Activated B cell treated with CpG ODN at 0.5 μM for 24 hours (primary cell): ENCODE results near the gene OR2M7. TPM values are rescaled to one million over a fixed set of nuclear protein-coding genes. Genes with fewer than 3 reads are reported as not detected.

ENCODE experiments used
- ATAC-seq: fragments of 200-7000 bp; cut with Tn5 transposase; one replicate; pipeline ENCODE4 v1.10.0; 2021; ENCODE audit warnings: low read depth, mild to moderate bottlenecking, moderate library complexity
- CTCF ChIA-PET: fragments of 350-600 bp; sonication (Branson Sonifier 250); formaldehyde crosslinking; loops from one replicate; lab custom pipeline; 2021; ENCODE audit warnings: antibody characterized with exemption; lab: Charles Lee
- POLR2A ChIA-PET: fragments of 350-600 bp; sonication (Branson Sonifier 250); formaldehyde crosslinking; loops from one replicate; lab custom pipeline; 2021; ENCODE audit warnings: antibody characterized with exemption; lab: Charles Lee
- DNase-seq: peaks from one replicate; pipeline ENCODE4 v3.0.0; 2022
- H3K27ac Mint-ChIP-seq: one replicate; pipeline ENCODE4 v1.8.0; 2020; ENCODE audit warnings: mixed read lengths
- H3K27me3 Mint-ChIP-seq: one replicate; pipeline ENCODE4 v1.8.0; 2021; ENCODE audit warnings: mixed read lengths
- H3K36me3 Mint-ChIP-seq: one replicate; pipeline ENCODE4 v1.8.0; 2021; ENCODE audit warnings: low read depth, mixed read lengths
- H3K4me1 Mint-ChIP-seq: one replicate; pipeline ENCODE4 v1.8.0; 2021; ENCODE audit warnings: mixed read lengths
- H3K4me3 Mint-ChIP-seq: one replicate; pipeline ENCODE4 v1.8.0; 2020; ENCODE audit warnings: mild to moderate bottlenecking, mixed read lengths
- H3K9me3 Mint-ChIP-seq: one replicate; pipeline ENCODE4 v1.8.0; 2020; ENCODE audit warnings: mixed read lengths
- intact Hi-C: fragments of 100-400 bp; cut with micrococcal nuclease; formaldehyde crosslinking; loops from one replicate; pipeline ENCODE4 v1.15.1; 2024
- total RNA-seq: library from RNA; stranded (reverse); gene quantifications from 2 replicates; pipeline ENCODE4 v1.2.3, GENCODE V29; 2022
- TF ChIP-seq, protein P1 (sequence below): fragments of 200-600 bp; IDR thresholded peaks from one replicate; pipeline ENCODE4 v1.8.0; 2022; ENCODE audit warnings: antibody characterized with exemption, mild to moderate bottlenecking

OR2M7 gene, protein sequence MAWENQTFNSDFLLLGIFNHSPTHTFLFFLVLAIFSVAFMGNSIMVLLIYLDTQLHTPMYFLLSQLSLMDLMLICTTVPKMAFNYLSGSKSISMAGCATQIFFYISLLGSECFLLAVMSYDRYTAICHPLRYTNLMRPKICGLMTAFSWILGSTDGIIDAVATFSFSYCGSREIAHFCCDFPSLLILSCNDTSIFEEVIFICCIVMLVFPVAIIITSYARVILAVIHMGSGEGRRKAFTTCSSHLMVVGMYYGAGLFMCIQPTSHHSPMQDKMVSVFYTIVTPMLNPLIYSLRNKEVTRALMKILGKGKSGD
- total RNA-seq = not detected in 2 replicates

- TF ChIP-seq, protein P1, sequence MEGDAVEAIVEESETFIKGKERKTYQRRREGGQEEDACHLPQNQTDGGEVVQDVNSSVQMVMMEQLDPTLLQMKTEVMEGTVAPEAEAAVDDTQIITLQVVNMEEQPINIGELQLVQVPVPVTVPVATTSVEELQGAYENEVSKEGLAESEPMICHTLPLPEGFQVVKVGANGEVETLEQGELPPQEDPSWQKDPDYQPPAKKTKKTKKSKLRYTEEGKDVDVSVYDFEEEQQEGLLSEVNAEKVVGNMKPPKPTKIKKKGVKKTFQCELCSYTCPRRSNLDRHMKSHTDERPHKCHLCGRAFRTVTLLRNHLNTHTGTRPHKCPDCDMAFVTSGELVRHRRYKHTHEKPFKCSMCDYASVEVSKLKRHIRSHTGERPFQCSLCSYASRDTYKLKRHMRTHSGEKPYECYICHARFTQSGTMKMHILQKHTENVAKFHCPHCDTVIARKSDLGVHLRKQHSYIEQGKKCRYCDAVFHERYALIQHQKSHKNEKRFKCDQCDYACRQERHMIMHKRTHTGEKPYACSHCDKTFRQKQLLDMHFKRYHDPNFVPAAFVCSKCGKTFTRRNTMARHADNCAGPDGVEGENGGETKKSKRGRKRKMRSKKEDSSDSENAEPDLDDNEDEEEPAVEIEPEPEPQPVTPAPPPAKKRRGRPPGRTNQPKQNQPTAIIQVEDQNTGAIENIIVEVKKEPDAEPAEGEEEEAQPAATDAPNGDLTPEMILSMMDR = no peak
- Mint-ChIP-seq H3K27me3 (peaks cover 4% of the 10 kb centered on the region), H3K4me1 (no peaks in the 10 kb centered on the region), H3K27ac (no peak within 1 kb of the TSS), H3K4me3 (no peak within 1 kb of the TSS), H3K9me3 (peaks cover 2% of the 10 kb centered on the region), H3K36me3 (no peaks in the 10 kb centered on the region)
- CTCF ChIA-PET = no interaction called here
- POLR2A ChIA-PET = no interaction called here
- ATAC-seq (no peak), DNase-seq (no peak)
- intact Hi-C loops = no loop called here
These were observed at the start of gene OR2M7 for GRCh38 chr1:248324468-248324867. OR2M7 (minus strand) TSS chr1:248324568; CDS start chr1:248324568, 0 bp downstream.

DNA sequence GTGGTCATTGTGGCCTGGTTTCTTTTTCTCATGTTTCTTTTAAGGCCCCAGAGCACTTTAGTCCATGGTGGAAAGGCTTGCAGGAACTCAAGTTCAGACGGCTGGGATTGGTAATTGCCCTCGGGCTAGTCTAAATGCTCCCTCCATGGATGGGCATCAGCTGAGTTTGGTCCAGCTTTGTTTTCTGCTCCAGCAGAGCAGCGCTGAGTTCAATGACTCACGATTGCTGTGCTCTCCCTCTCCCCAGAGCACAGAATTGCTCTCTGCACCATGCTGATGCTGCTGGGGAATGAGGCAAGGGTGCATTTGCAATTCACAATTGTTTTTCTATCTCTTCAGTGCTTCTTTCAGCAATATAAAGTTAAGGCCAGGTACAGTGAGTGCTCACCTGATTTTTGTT lies 49.4 kb upstream of the OR2M7 start:
- peaks cover 7% of the 10 kb centered on the region for H3K27me3 Mint-ChIP-seq
- H3K9me3 Mint-ChIP-seq = peaks cover 2% of the 10 kb centered on the region
- no peak overlapping the region for H3K4me3 Mint-ChIP-seq
- no peaks in the 10 kb centered on the region for H3K36me3 Mint-ChIP-seq
- DNase-seq (no peak), ATAC-seq (no peak)
- H3K4me1 Mint-ChIP-seq = no peaks in the 10 kb centered on the region
- no peak overlapping the region for H3K27ac Mint-ChIP-seq
- ChIA-PET CTCF (no interaction called here), POLR2A (no interaction called here)
- intact Hi-C loops = no loop called here
- TF ChIP-seq, protein P1 = no peak

- peaks cover 2% of the 10 kb centered on the region for H3K9me3 Mint-ChIP-seq
- peaks cover 7% of the 10 kb centered on the region for H3K27me3 Mint-ChIP-seq
- H3K27ac Mint-ChIP-seq = no peak overlapping the region
- CTCF ChIA-PET = no interaction called here
- no peak for ATAC-seq
- H3K4me1 Mint-ChIP-seq = no peaks in the 10 kb centered on the region
- no peak for DNase-seq
- TF ChIP-seq, protein P1 = no peak
- POLR2A ChIA-PET = no interaction called here
- no peak overlapping the region for H3K4me3 Mint-ChIP-seq
- intact Hi-C loops = no loop called here
- no peaks in the 10 kb centered on the region for H3K36me3 Mint-ChIP-seq
These were observed 48.0 kb upstream of the OR2M7 start for GRCh38 chr1:248372394-248372793.

DNA sequence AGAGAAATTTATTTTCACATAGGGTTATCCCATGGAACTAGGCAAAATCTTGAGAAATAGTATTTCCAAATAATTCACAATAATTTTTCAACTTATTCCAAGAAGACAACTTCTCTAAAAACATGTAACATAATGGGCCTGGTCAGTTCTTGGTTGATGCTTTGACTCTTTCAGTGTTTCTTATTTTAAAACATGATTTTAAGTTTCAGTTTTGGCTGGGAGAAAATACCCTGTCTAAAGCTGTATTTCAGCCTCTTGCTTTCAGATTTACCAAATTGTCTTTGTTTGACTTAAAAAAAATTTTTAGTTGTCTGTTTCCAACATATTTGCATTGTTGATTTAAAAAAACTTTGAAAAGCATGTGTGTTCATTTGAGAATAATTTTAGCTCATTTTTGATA lies 42.2 kb upstream of the OR2M7 start:
- Mint-ChIP-seq H3K9me3 (peaks cover 6% of the 10 kb centered on the region), H3K27ac (no peak overlapping the region), H3K27me3 (peaks cover 18% of the 10 kb centered on the region), H3K4me3 (no peak overlapping the region), H3K4me1 (no peaks in the 10 kb centered on the region), H3K36me3 (no peaks in the 10 kb centered on the region)
- POLR2A ChIA-PET = no interaction called here
- intact Hi-C loops = no loop called here
- CTCF ChIA-PET = no interaction called here
- no peak for DNase-seq
- TF ChIP-seq, protein P1 = no peak
- no peak for ATAC-seq

- TF ChIP-seq, protein P1 = no peak
- Mint-ChIP-seq H3K4me1 (no peaks in the 10 kb centered on the region), H3K36me3 (no peaks in the 10 kb centered on the region), H3K4me3 (no peak within 1 kb of the TSS), H3K27ac (no peak within 1 kb of the TSS), H3K27me3 (peaks cover 14% of the 10 kb centered on the region), H3K9me3 (peaks cover 4% of the 10 kb centered on the region)
- ChIA-PET POLR2A (no interaction called here), CTCF (no interaction called here)
- intact Hi-C loops = no loop called here
- ATAC-seq (no peak), DNase-seq (no peak)
These were observed 36.9 kb upstream of the OR2M7 start, which contains the start of gene OR2T4 for GRCh38 chr1:248361121-248361715. OR2T4 (plus strand) TSS chr1:248361665; CDS start chr1:248361665, 0 bp downstream.
